Measurements from ENCODE around the gene IVNS1ABP.

GRCh38 chr1:185271921-185272320, 45.1 kb downstream of the IVNS1ABP start:
- TF ChIP-seq CTCF (IDR thresholded peaks at IDR 0.05; ENCODE audit: low read depth, low read length, poor library complexity, severe bottlenecking): no peak
- TF ChIP-seq EZH2phosphoT487 (IDR thresholded peaks at IDR 0.05; ENCODE audit: borderline replicate concordance, low read length): no peak
